Measurements from ENCODE around the gene TBC1D14.

The TBC1D14 gene

DNA sequence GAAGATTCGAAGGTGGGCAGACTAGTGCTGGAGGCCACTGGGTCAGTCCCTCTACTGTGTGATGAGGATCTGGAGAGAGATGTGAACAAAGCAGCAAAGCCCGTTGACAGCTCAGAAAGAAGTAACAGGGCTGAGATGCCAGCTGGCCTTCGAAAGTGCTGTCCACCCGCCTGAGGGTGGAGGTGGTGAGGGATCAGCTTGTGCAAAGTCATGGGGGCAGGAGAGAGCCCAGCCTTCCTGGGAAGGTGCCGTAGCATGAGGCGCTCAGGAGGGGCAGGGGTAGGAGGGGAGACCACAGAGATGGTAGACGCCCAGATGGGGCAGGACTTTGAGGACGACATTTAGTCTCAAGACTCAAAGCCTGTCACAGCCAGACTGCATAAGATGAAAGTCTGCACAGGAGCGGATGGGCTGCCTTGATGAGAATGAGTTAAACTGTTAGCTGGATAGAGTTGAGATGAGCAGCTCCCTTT is 19.7 kb downstream of the TBC1D14 start:
- DNase-seq (ENCODE audit: low read depth in 2 of 2), result no peak

DNA sequence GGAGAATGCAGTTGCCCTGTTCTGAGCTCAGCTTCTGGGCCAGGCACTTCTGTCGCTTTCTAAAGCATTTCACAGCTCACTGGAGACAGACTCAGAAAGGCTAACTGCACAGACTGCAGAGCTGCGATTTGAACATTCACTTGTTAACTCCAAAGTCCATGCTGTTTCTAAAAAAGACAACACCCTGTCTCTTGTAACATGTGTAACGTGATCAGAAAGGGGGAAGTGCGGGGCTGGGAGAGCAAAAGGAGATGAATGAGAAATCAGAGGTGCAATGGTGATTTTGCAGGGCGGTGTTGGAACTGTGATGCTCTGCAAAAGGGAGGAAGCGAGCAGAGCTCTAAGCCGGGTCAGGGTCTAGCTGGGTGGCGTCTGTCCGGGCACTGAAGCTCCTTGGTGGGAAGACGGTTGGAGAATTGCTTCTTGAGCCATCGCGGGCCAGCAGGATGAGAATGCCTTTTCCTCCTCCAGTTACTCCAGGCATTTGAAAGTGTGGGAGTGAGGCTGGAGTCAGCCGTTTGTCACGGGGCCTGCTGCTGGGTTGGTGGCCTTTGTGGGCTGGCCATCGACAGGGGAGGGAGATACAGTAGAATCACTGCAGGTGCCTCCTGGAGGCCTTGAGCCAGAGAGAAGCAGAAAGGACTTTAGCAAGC is 20.3 kb downstream of the TBC1D14 start:
- DNase-seq (ENCODE audit: low read depth in 2 of 2), result no peak

DNA sequence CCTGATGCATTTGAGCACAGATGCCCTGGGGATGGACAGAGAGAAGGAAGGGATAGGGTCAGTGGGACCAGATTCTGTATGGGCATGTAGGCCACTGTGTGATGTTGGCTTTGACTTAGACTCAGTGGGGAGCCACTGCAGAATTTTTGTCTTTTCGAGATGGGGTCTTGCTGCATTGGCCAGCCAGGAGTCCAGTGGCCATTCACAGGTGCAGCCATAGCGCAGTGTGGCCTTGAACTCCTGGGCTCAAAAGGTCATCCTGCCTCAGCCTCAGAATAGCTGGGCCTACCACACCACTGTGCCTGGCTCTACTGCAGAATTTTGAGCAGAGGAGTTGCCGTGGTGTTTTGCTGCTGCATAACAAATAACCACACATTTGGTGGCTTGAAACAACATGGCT is 22.8 kb downstream of the TBC1D14 start:
- DNase-seq (ENCODE audit: low read depth in 2 of 2), result no peak

DNA sequence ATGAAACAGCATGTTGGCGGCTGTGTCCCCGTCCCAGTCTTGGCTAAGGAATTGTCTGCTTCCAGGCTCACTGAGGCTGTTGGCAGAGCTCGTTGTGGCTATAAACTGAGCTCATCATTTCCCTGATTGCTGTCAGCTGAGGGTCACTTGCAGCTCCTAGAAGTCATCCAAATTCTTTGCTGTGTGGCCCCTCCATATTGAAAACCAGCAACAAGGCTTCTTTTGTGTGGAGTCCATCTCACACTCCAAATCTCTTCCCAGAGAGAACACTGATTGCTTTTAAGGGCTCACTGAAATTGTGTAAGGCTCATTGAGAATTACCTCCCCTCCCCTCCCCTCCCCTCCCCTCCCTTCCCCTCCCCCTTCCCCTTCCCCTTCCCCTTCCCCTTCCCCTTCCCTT is 23.3 kb downstream of the TBC1D14 start:
- DNase-seq (ENCODE audit: low read depth in 2 of 2), result no peak

DNA sequence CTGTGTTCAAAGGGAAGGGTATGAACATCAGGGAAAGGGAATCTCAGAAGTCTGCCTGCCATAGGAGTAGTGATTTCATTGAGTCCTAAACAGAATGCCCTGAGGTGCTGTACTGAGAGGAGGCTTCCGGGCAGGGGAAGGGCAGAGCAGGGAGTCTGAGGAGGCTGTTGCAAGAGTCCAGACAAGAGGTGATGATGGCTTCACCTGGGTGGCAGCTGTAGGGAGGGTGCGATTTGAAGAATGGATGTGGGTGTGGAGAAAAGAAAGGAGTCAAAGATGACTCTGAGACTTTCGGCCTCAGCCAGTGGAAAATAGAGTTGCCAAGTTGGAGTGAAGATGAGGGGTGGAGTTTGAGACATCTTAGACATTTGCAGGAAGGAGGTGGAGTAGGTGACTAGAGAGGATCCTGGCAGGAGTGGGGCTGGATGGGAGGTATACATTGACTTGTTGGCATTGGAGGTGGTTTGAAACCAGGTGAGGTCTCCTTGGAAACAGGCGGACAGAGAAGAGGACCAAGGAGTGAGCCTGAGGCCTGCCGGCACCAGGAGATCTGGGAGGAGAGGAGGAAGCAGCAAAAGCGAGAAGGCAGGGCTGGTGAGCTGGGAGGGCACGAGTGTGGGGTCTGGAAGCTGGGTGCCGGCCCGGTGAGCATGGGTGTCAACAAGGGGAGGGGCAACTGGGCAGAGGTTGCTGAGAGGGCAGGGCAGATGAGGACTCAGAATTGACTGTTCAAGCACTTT is 24.2 kb downstream of the TBC1D14 start:
- DNase-seq (ENCODE audit: low read depth in 2 of 2), result no peak

DNA sequence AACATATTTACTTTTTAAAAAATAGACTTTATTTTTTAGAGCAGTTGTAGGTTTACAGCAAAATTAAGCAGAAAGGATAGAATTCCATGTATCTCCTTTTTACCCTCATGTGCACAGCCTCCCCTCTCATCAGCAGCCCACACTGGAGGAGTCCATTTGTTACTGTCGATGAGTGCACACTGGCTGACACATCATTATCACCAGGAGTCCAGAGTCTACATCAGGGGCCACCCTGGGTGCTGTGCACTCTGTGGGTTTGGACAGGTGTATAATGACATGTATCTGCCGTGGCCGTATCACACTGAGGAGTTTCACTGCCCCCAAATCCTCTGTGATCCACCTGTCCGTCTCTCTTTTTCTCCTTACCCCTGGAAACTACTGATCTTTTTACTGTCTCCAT is 26.3 kb downstream of the TBC1D14 start:
- DNase-seq (ENCODE audit: low read depth in 2 of 2), result no peak

DNA sequence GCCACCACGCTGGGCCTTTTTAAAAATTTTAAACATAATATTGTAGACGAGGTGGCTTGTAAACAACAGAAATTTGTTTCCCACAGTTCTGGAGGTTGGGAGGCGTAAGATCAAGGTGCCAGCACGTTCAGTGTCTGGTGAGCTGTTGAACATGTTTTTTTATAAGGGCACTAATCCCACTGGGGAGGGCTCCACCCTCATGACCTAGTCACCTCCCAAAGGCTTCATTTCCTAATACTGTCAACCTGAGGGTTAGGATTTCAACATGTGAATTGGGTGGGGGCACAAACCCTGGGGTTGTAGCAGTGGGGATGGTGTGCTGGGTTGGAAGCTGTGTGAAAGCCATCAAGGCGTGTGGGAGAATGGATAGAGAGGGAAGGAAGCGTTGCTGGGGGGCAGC is 27.6 kb downstream of the TBC1D14 start:
- no peak for DNase-seq (ENCODE audit: low read depth in 2 of 2)

DNA sequence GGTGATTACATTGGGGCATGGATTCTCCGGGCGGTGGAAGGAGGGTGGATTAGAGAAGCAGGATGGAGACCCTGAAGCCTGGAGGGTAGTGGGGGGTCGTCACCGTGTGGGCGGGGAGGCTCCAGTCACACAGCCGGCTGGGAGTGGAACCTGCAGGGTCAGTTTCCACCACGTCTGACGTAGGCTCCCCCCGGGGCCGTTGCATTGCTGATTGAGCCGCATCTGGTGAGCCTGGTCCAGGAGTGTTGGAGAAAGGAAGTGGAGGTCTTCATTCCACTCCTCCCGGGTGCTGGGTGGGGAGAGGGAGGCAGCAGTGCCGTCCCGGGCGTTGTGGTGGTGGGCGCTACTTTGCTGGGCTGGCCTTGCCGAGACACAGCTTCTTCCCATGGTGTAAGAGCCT is 28.1 kb downstream of the TBC1D14 start:
- DNase-seq (ENCODE audit: low read depth in 2 of 2), result no peak

DNA sequence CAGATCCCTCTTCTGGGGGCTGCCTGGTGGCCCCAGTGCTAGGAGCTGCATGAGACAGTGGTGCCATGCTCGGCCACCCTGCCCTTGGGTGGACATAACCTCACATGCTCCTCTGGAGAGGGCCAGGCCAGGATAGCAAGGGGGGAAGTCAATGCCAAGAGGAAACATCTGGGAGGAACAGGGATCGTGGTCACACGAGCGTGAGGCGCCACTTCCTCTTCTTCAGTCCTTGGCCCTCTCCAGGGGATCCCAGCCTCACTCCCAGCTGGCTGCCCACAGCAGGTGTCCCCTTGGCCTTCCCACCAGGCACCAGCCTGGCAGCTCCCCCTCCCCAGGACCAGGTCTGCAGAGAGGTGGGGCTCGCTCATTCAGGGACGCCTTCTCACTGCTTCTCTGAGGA is 28.6 kb downstream of the TBC1D14 start:
- no peak for DNase-seq (ENCODE audit: low read depth in 2 of 2)

DNA sequence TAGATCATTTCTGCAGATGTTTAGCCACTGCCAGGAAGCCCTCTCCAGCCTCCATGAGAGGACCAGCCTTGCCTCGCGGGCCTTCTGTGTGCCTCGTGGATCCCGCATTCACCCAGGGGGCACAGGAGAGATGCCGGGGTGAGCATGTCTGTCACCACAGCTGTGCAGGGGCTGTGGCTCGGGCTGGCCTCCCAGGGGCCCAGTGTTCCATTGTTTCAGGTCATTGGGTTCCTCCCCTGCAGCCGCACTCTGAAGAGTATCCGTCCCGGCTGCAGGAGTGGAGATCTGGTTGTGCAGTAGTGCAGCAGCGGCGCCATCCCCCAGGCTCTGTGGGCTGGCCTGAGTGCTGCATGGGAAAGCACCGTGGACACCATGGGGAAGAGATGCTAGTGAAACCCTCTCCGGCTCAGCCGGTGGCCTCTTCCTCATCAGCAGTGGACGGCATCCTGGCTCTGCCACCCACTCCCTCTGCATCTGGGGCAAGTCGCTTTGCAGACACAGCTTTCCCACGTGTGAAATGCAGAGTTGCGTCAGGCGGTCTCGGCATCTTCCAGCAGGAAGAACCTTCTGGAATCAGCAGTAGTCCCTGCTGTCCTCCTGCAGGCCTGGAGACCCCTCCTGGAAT is 29.1 kb downstream of the TBC1D14 start:
- no peak for DNase-seq (ENCODE audit: low read depth in 2 of 2)

DNA sequence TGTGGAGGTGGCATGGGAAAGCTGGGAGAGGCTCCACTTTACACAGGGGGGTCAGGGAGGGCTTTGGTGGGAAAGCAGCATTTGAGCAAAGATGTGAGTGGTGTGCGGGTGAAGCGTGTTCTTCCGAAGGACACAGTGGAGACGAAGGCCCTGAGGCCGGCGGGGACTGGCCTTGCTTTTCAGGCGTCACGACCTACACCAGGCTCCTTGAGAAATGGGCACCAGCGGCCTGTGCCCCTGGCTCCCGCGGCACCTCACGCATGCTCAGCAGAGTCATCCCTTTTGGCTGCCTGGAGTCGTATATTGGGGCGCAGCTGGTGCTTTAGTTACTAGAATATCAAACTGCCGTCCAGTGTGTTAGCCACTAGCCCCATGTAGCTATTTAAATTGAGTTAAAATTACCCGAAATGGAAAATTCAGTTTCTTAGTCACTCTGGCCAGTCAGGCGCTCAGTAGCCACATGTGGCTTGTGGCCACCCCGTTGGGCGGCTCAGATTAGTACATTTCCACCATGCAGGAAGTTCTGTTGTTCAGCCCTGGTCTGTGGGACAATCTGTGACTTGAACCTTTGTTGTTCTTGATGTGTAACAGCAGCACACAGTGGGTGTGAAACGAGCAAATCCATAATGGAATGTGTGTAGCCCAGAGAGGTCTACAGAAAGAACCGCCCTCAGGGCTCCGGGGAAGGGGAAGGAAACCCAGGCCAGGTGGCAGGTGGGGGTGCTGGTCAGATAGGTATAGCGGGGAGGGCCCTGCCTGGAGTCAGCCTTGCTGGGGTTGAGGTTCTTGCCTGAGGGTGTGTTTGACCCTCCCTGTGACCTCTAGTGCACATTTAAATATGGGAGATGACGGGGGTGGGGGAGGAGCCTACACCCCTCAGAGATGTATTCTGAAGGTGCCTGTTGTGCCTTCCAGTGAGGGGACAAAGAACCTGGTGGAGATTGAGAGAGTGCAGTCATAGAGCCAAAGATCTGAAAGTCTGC is 30.4 kb downstream of the TBC1D14 start:
- no peak for DNase-seq (ENCODE audit: low read depth in 2 of 2)

DNA sequence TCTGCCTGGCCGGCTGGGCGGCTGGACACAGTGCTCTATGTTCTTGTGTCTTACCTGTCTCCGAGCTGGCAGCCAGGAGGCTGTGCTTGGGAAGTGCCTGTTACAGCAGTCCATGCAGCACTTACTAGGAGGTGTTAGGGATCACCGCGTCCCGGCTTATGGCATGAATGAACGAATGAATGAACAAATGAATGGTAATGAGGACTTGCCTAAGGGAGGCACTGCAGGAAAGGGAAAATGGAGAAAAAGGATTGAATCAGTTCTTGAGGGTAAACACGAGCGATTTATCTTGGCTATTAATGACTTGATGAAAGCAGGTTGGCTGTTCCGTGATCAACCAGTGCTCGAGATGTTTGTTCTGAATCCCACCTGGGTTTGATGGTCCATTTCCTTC is 31.1 kb downstream of the TBC1D14 start:
- DNase-seq (ENCODE audit: low read depth in 2 of 2), result no peak

DNA sequence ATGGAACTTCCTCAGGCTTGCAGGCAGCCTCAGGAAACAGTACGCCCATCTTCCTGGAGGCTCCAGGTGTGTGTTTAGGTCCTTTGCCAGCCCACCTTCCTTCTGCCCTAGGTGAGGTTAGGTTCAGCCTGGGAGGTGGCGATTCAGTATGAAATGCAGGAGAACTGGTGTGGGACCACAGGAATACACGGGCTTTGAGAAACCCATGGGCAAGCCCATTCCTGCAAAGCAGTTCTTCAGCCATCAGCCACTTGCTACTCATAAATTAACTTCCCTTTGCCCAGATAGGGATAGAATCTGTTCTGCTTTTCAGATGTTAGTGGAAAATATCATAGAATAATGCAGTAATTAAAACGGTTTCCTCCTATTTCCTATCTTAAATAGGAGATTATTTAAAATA is 32.2 kb downstream of the TBC1D14 start:
- no peak for DNase-seq (ENCODE audit: low read depth in 2 of 2)

DNA sequence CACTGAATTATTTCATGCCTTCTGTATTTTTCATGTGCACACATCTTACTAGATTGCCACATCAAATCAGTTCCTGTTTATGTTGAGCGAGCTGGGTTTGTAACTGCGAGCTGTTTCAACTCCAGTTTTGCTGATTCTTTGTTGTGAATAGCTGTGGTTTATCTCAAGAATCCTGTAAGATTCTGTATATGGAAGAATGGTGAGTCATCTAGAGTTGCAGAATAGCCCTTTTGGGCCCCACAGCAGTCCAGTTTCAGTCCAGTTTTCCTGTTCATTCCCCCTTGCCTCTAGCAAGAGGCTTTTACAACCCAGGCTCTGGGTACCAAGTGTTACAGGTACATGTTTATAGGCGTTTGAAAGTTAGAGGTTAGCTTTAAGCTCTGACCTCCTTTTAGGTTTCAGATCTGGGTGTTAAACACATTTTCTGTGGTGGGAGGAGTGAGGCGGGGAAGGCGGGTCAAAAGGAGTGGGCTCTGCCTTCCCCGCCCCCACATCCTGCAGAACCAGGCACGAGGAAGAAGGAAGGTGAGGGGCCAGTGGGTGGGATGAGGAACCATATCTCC is 32.7 kb downstream of the TBC1D14 start:
- peak in 1 of 2 donors; percentile 13 for DNase-seq (ENCODE audit: low read depth in 2 of 2)

DNA sequence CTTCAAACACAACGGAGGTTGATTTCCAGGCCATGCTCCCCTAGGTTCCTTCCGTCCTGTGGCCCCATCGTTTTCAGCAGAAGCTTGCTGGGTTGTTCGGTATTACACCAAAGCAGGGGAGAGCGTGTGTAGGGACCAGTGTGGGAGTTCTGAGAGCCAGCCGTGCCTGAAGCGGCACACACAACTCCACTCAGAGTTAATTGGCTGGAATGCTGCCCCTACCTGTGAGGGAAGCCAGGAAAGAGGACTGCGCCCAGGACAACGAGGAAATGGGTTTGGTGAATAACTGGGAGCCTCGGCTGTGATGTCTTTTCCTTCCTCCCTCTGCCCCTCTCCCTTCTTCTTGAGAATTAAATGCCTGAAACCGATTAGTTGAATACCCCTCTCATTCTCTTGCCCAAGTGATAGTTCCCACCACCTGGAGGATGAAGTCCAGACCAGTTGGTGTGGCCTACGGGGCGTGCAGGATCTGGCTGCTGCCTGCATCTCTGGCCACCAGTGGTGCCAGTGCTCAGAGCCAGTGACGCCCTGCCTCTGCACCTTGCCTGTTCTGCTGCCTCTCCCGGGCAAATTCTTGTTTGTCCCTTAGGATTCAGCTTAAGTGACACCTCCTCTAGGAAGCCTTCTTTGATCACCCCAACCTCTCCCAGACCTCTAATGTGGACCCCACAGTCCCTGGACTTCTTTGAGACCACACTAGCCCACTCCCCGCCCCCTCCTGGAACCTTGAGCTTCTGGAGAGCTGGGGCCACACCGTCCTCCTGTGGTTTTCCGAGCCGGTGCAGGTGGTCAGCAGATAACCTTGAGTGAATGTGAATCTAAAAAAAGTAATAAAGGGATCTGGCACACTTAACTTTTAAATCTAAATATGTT is 33.6 kb downstream of the TBC1D14 start:
- DNase-seq (ENCODE audit: low read depth in 2 of 2), result no peak

DNA sequence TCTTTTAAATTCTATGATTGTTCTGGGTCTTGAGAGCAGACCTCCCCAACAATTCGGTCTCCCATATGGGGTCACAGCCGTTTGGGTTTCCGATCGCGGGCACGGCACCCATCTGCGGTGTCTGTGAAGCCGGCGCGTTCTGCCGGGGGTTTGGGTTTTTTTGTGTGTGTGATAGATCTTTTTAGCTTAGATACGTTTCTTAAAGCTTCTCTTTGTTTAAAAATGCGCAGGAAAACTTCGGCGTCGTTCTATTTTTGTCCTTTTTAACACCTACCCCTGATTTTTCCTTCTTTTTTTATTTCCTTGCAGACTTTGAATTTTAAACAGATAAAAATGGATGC is 34.2 kb downstream of the TBC1D14 start:
- no peak for DNase-seq (ENCODE audit: low read depth in 2 of 2)

DNA sequence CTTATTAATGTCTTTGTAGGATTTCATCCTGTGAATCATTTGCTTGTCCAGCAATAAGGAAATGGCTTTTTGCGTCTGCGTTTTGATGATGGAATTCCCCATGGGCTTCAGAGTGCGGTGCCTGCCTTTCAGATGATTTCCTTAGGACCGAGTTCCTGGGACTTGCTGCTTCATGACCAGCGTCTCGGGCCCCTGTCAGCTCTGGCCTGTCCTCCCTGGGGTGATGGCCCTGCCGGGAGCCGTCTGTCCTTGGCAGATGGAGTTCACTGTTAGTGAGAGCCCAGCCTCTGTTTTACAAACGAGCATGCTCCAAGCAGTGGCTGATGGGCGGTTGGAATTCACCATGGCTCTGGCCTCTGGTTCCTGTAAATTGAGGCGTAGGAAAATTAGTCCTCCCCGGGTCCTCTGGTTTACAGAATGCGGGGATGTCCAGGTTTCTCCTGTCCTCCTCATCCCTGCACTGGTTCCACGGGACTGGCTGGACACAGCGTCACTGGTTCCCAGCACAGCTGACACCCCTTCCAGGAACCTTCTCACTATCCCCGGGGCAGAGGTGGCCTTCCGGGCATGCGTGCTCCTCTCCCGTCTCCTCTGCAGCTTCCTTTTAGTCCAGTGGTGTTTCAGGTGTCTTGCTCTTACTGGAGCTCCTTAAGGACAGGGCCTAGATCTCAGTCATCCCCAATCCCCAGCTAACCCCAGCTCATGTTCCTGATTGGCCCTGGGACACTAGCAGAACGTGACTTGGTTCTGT is 34.9 kb downstream of the TBC1D14 start:
- no peak for DNase-seq (ENCODE audit: low read depth in 2 of 2)

DNA sequence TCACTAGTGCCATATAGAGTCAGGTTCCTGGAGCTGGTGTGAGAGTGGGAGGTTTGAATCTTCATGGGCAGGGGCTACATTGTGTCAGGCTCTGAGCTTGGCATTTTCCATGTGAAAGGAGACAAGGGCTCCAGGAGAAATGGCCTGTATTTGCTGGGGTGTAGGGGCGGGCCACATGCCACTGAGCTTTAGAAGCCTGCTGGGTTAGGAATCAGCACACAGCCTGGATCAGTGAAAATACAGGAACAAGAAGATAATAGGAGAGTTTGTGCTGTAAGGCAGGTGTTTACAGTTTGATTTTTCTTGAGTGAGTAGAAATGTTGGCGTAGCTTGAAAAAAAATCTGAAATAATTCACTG is 35.4 kb downstream of the TBC1D14 start:
- DNase-seq (ENCODE audit: low read depth in 2 of 2), result no peak

DNA sequence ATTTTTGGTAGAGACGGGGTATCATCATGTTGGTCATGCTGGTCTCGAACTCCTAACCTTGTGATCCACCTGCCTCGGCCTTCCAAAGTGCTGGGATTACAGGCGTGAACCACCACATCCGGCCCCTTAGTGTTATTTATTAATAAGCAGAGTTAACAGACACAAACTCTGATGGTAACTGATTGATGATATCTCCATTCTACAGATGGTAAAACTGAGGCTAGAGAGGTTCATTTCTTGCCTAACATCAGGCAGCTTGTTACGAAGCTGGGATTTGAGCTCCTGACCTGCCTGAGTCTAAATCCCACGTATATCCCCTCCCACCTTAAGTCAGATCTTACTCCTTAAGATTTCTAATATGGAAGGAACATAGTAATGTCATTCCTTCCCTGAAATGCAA is 36.9 kb downstream of the TBC1D14 start:
- DNase-seq (ENCODE audit: low read depth in 2 of 2), result no peak

DNA sequence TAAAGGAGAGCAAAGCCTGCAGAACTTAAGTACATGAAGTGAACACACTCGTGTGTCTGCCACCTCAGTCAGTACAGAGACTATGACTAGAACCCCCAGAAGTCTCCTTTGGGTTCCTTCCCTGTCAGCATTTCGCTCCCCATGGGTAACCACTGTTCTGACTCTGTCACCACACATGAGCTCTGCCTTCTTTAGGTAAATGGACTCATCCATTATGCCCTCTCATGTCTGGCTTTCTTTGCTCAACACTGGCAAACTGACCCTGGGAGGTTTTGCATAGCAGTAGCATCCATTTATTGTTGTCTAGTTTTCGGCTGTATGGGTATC is 38.5 kb downstream of the TBC1D14 start:
- no peak for DNase-seq (ENCODE audit: low read depth in 2 of 2)
